WTC11 (cell line): Measurements from ENCODE around the gene PPP1R9A.

Source experiments
- CTCF ChIP-seq: fragments of 200-600 bp; IDR thresholded peaks from 2 replicates; pipeline ENCODE4 v1.8.0; 2022; ENCODE audit warnings: antibody characterized with exemption
- PREB ChIP-seq: sonication (generic); formaldehyde crosslinking; IDR thresholded peaks from 2 replicates; pipeline ENCODE4 v1.8.1; 2022; ENCODE audit warnings: mild to moderate bottlenecking, missing genetic modification reagents, moderate library complexity, borderline replicate concordance

GRCh38 chr7:94871132-94871531 lies 36.3 kb upstream of the PPP1R9A start:
- TF ChIP-seq PREB = no peak
- no peak for TF ChIP-seq CTCF
